GM18867 (cell line): ENCODE data around the gene RAX2.

Experiments
- ATAC-seq: cut with Tn5 transposase; IDR thresholded peaks from one replicate; pipeline ENCODE4 v1.9.1; 2021; ENCODE audit warnings: mild to moderate bottlenecking, moderate library complexity; ENCODE audit not compliant: unreplicated experiment

The RAX2 gene

GRCh38 chr19:3733549-3734309 is 38.3 kb downstream of the RAX2 start:
- ATAC-seq, result no peak

- no peak for ATAC-seq
These were observed 39.9 kb downstream of the RAX2 start for GRCh38 chr19:3732108-3732507.

GRCh38 chr19:3730457-3730958 is 41.5 kb downstream of the RAX2 start:
- ATAC-seq, result no peak

- no peak for ATAC-seq
These were observed 46.3 kb downstream of the RAX2 start for GRCh38 chr19:3725640-3726310.

GRCh38 chr19:3725121-3725520 is 46.9 kb downstream of the RAX2 start:
- no peak for ATAC-seq

- no peak for ATAC-seq
These were observed 48.1 kb downstream of the RAX2 start for GRCh38 chr19:3723883-3724282.

- no peak for ATAC-seq
These were observed 48.9 kb downstream of the RAX2 start for GRCh38 chr19:3723110-3723488.

GRCh38 chr19:3722443-3723109 is 49.5 kb downstream of the RAX2 start:
- ATAC-seq, result no peak

- no peak for ATAC-seq
These were observed 50.1 kb downstream of the RAX2 start for GRCh38 chr19:3721887-3722442.

- ATAC-seq, result peak; percentile 61
These were observed 50.7 kb downstream of the RAX2 start for GRCh38 chr19:3721131-3721886.

GRCh38 chr19:3720349-3720917 is 51.6 kb downstream of the RAX2 start:
- no peak for ATAC-seq

- no peak for ATAC-seq
These were observed 52.2 kb downstream of the RAX2 start for GRCh38 chr19:3719868-3720267.
